SK-N-SH (cell line): Measurements from ENCODE around the gene ID2. TPM values are rescaled to one million over a fixed set of nuclear protein-coding genes. Genes with fewer than 3 reads are reported as not detected.

ENCODE experiments used
- CTCF ChIA-PET: fragments of 300-600, 350-600 bp; formaldehyde crosslinking; extraction: SDS; loops from one replicate; lab custom pipeline; 2021; lab: Yijun Ruan, JAX
- POLR2A ChIA-PET: fragments of 350-600 bp; sonication (Branson Sonifier 250); formaldehyde crosslinking; extraction: SDS; loops from one replicate; lab custom pipeline; 2020; ENCODE audit warnings: antibody characterized with exemption, inconsistent platforms; lab: Yijun Ruan, JAX
- DNase-seq: peaks from one replicate; pipeline ENCODE4 v3.0.0; 2012
- H2AFZ ChIP-seq: fragments of 200-600 bp; sonication (generic); 2 replicates; pipeline ENCODE4 v1.8.1; 2016; ENCODE audit warnings: antibody characterized with exemption, mild to moderate bottlenecking, low read depth
- H3F3A ChIP-seq: fragments of 200-600 bp; sonication (generic); replicated peaks from 2 replicates; pipeline ENCODE3; 2016; ENCODE audit warnings: antibody characterized with exemption, mild to moderate bottlenecking; ENCODE audit not compliant: insufficient read depth
- H3K27ac ChIP-seq, 2 experiments: fragments of 200-500 bp in 1 of 2; fragments of 200-600 bp in 1 of 2; sonication (Bioruptor generic) in 1 of 2; sonication (generic), shearing (Covaris generic) in 1 of 2; 2 replicates each; pipeline versions ENCODE4 v1.5.1 to v1.6.1; 2014 to 2016; ENCODE audit warnings: low read depth in 2 of 2, inconsistent platforms in 1 of 2, low read length in 1 of 2, mild to moderate bottlenecking in 1 of 2, mixed read lengths in 1 of 2
- H3K27me3 ChIP-seq: fragments of 200-600 bp; sonication (generic), shearing (Covaris generic); 2 replicates; pipeline ENCODE4 v1.6.1; 2016; ENCODE audit warnings: mixed run types; ENCODE audit not compliant: insufficient read depth
- H3K36me3 ChIP-seq, 2 experiments: fragments of 200-500 bp in 1 of 2; fragments of 200-600 bp in 1 of 2; sonication (Bioruptor generic) in 1 of 2; sonication (generic) in 1 of 2; replicated peaks in 1 of 2; 2 replicates each; pipeline versions ENCODE3 to v1.5.1; 2014 to 2016; ENCODE audit warnings: low read length in 1 of 2, mild to moderate bottlenecking in 1 of 2; ENCODE audit not compliant: insufficient read depth in 2 of 2, control insufficient read depth in 1 of 2
- H3K4me1 ChIP-seq, 2 experiments: fragments of 200-500 bp in 1 of 2; fragments of 200-600 bp in 1 of 2; sonication (Bioruptor generic) in 1 of 2; sonication (generic), shearing (Covaris generic) in 1 of 2; 2 replicates each; pipeline versions ENCODE4 v1.5.1 to v1.6.1; 2014 to 2016; ENCODE audit warnings: low read depth in 1 of 2, low read length in 1 of 2, mixed run types in 1 of 2; ENCODE audit not compliant: insufficient read depth in 2 of 2, control insufficient read depth in 1 of 2
- H3K4me2 ChIP-seq: fragments of 200-600 bp; sonication (generic), shearing (Covaris generic); 2 replicates; pipeline ENCODE4 v1.6.1; 2017; ENCODE audit warnings: mixed run types
- H3K4me3 ChIP-seq, 2 experiments: fragments of 200-500 bp in 1 of 2; fragments of 200-600 bp in 1 of 2; sonication (Bioruptor generic) in 1 of 2; sonication (generic), shearing (Covaris generic) in 1 of 2; 2 replicates each; pipeline versions ENCODE4 v1.5.1 to v1.8.1; 2014 to 2016; ENCODE audit warnings: low read depth in 2 of 2, inconsistent platforms in 1 of 2, low read length in 1 of 2, mild to moderate bottlenecking in 1 of 2, mixed read lengths in 1 of 2, moderate library complexity in 1 of 2
- H3K79me2 ChIP-seq: fragments of 200-600 bp; sonication (generic); 2 replicates; pipeline ENCODE4 v1.8.1; 2017; ENCODE audit warnings: mild to moderate bottlenecking; ENCODE audit not compliant: insufficient read depth
- H3K9ac ChIP-seq: fragments of 200-600 bp; sonication (generic); 2 replicates; pipeline ENCODE4 v1.6.1; 2017; ENCODE audit warnings: mixed run types
- H3K9me2 ChIP-seq: fragments of 200-600 bp; sonication (generic); 2 replicates; pipeline ENCODE4 v1.6.1; 2017; ENCODE audit warnings: mixed run types
- H3K9me3 ChIP-seq: fragments of 200-600 bp; sonication (generic); 2 replicates; pipeline ENCODE4 v1.6.1; 2017; ENCODE audit warnings: mixed run types, mild to moderate bottlenecking, moderate library complexity
- H4K20me1 ChIP-seq: fragments of 200-600 bp; sonication (generic); 2 replicates; pipeline ENCODE4 v1.6.1; 2017; ENCODE audit warnings: mild to moderate bottlenecking, mixed run types; ENCODE audit not compliant: insufficient read depth
- ELF1 ChIP-seq: IDR thresholded peaks from 2 replicates; pipeline ENCODE4 v1.4.0; 2012
- EZH2phosphoT487 ChIP-seq: fragments of 200-600 bp; sonication (generic); IDR thresholded peaks from 2 replicates; pipeline ENCODE4 v1.6.1; 2017; ENCODE audit warnings: low read depth, mixed run types, mild to moderate bottlenecking, antibody characterized with exemption, moderate library complexity, borderline replicate concordance
- FOXM1 ChIP-seq: IDR thresholded peaks from 2 replicates; pipeline ENCODE4 v1.4.0; 2012; ENCODE audit warnings: low read depth, mild to moderate bottlenecking
- GABPA ChIP-seq: IDR thresholded peaks from 2 replicates; pipeline ENCODE4 v1.4.0; 2012; ENCODE audit warnings: low read depth, mild to moderate bottlenecking
- MEF2A ChIP-seq: IDR thresholded peaks from 2 replicates; pipeline ENCODE4 v1.4.0; 2012; ENCODE audit warnings: low read depth, borderline replicate concordance
- MXI1 ChIP-seq: IDR thresholded peaks from 2 replicates; pipeline ENCODE4 v1.6.1; 2012; ENCODE audit warnings: mild to moderate bottlenecking, low read depth, low read length, improper control_type of control experiment
- NFIC ChIP-seq: IDR thresholded peaks from 2 replicates; pipeline ENCODE4 v1.4.0; 2012; ENCODE audit warnings: borderline replicate concordance
- PBX3 ChIP-seq: IDR thresholded peaks from 2 replicates; pipeline ENCODE4; 2012
- POLR2AphosphoS5 ChIP-seq: IDR thresholded peaks from 2 replicates; pipeline ENCODE4 v1.6.1; 2012; ENCODE audit warnings: low read depth, low read length
- RCOR1 ChIP-seq: fragments of 150-350 bp; IDR thresholded peaks from 2 replicates; pipeline ENCODE4 v1.6.1; 2017; ENCODE audit warnings: antibody characterized with exemption, low read length
- RXRA ChIP-seq: IDR thresholded peaks from 2 replicates; pipeline ENCODE4 v1.4.0; 2012; ENCODE audit warnings: low read depth, mild to moderate bottlenecking, borderline replicate concordance
- SMC3 ChIP-seq: IDR thresholded peaks from 2 replicates; pipeline ENCODE4 v1.6.1; 2012; ENCODE audit warnings: low read depth, low read length, improper control_type of control experiment
- YY1 ChIP-seq: IDR thresholded peaks from 2 replicates; pipeline ENCODE4 v1.4.0; 2012; ENCODE audit warnings: low read depth, mild to moderate bottlenecking
- WGBS: methylation state at CpG from one replicate; pipeline ENCODE4 v1.1.6; 2017; ENCODE audit warnings: low lambda C conversion rate; 5-methylcytosine and 5-hydroxymethylcytosine counted together
- polyA plus RNA-seq, 3 experiments: library from polyadenylated mRNA; depleted of rRNA; stranded (reverse); fragments of >200 nt; gene quantifications; 2 replicates each; pipeline ENCODE4 v1.2.3, GENCODE V29; 2012
- TF ChIP-seq, protein P1 (sequence below): IDR thresholded peaks from 2 replicates; pipeline ENCODE4 v1.4.0; 2012; ENCODE audit warnings: low read depth, borderline replicate concordance
- TF ChIP-seq, protein P2 (sequence below): fragments of 150-350 bp; IDR thresholded peaks from 2 replicates; pipeline ENCODE4 v1.6.1; 2017; ENCODE audit warnings: antibody characterized with exemption, low read length, low read depth, borderline replicate concordance
- TF ChIP-seq, protein P3 (sequence below): IDR thresholded peaks from 2 replicates; pipeline ENCODE4 v1.4.0; 2012; ENCODE audit warnings: low read depth, borderline replicate concordance
- TF ChIP-seq, protein P4 (sequence below): IDR thresholded peaks from 2 replicates; pipeline ENCODE4 v1.6.1; 2012; ENCODE audit warnings: mild to moderate bottlenecking, low read depth, low read length, moderate library complexity

Gene ID2
- polyA plus RNA-seq, 1 of the 3 experiments (the other 2 are of a cell fraction) = 459 TPM

DNA sequence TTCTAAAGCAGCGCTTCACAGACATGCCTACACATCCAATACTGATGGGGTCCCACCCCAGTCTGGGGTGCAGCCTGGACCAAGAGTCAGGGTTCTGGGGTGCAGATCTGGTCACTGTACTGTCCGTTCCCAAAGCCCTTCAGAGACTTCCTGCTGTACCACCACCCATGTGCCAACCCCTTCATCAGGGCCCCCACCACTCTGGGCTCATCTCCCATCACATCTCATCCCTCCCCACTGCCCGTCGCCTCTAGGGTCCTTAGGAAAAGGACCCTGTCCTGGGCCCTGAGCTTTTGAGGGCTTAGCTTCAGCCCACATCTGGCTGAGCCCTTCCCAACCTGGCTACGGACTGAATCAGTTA is 37.9 kb upstream of the ID2 start:
- DNase-seq = no peak
- Histone ChIP-seq H2AFZ (no peak overlapping the region), H3K4me1 (peaks cover 0 to 9% of the 10 kb centered on the region in 2 experiments; a peak in 1 of 4 replicates), H3K9me3 (no peaks in the 10 kb centered on the region), H3K4me3 (no peak overlapping the region), H3K27me3 (no peaks in the 10 kb centered on the region), H3K9ac (no peak overlapping the region), H3F3A (no peaks in the 10 kb centered on the region), H3K4me2 (no peak overlapping the region), H3K9me2 (no peaks in the 10 kb centered on the region), H4K20me1 (no peaks in the 10 kb centered on the region)
- 87% methylated on average over 5 of the region's 5 CpGs for WGBS
- TF ChIP-seq MXI1 (no peak), SMC3 (no peak), MEF2A (no peak), RXRA (no peak), GABPA (no peak), NFIC (no peak), RCOR1 (no peak), EZH2phosphoT487 (no peak), ELF1 (no peak), YY1 (no peak), PBX3 (no peak), FOXM1 (no peak), POLR2AphosphoS5 (no peak)
- TF ChIP-seq, protein P1, sequence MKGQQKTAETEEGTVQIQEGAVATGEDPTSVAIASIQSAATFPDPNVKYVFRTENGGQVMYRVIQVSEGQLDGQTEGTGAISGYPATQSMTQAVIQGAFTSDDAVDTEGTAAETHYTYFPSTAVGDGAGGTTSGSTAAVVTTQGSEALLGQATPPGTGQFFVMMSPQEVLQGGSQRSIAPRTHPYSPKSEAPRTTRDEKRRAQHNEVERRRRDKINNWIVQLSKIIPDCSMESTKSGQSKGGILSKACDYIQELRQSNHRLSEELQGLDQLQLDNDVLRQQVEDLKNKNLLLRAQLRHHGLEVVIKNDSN = no peak
- TF ChIP-seq, protein P2, sequence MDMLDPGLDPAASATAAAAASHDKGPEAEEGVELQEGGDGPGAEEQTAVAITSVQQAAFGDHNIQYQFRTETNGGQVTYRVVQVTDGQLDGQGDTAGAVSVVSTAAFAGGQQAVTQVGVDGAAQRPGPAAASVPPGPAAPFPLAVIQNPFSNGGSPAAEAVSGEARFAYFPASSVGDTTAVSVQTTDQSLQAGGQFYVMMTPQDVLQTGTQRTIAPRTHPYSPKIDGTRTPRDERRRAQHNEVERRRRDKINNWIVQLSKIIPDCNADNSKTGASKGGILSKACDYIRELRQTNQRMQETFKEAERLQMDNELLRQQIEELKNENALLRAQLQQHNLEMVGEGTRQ = no peak
- TF ChIP-seq, protein P3, sequence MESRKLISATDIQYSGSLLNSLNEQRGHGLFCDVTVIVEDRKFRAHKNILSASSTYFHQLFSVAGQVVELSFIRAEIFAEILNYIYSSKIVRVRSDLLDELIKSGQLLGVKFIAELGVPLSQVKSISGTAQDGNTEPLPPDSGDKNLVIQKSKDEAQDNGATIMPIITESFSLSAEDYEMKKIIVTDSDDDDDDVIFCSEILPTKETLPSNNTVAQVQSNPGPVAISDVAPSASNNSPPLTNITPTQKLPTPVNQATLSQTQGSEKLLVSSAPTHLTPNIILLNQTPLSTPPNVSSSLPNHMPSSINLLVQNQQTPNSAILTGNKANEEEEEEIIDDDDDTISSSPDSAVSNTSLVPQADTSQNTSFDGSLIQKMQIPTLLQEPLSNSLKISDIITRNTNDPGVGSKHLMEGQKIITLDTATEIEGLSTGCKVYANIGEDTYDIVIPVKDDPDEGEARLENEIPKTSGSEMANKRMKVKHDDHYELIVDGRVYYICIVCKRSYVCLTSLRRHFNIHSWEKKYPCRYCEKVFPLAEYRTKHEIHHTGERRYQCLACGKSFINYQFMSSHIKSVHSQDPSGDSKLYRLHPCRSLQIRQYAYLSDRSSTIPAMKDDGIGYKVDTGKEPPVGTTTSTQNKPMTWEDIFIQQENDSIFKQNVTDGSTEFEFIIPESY = no peak
- TF ChIP-seq, protein P4, sequence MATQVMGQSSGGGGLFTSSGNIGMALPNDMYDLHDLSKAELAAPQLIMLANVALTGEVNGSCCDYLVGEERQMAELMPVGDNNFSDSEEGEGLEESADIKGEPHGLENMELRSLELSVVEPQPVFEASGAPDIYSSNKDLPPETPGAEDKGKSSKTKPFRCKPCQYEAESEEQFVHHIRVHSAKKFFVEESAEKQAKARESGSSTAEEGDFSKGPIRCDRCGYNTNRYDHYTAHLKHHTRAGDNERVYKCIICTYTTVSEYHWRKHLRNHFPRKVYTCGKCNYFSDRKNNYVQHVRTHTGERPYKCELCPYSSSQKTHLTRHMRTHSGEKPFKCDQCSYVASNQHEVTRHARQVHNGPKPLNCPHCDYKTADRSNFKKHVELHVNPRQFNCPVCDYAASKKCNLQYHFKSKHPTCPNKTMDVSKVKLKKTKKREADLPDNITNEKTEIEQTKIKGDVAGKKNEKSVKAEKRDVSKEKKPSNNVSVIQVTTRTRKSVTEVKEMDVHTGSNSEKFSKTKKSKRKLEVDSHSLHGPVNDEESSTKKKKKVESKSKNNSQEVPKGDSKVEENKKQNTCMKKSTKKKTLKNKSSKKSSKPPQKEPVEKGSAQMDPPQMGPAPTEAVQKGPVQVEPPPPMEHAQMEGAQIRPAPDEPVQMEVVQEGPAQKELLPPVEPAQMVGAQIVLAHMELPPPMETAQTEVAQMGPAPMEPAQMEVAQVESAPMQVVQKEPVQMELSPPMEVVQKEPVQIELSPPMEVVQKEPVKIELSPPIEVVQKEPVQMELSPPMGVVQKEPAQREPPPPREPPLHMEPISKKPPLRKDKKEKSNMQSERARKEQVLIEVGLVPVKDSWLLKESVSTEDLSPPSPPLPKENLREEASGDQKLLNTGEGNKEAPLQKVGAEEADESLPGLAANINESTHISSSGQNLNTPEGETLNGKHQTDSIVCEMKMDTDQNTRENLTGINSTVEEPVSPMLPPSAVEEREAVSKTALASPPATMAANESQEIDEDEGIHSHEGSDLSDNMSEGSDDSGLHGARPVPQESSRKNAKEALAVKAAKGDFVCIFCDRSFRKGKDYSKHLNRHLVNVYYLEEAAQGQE = no peak
- TF ChIP-seq, all 33 proteins: peak for 0
- no peaks in the 10 kb centered on the region for H3K79me2 ChIP-seq
- H3K36me3 ChIP-seq = no peaks in the 10 kb centered on the region
- ChIA-PET CTCF (interaction anchor here (1.4 kb wide), 1 partner anchor 9 kb away, joined by 4 read pairs; no protein-coding TSS in a partner anchor), POLR2A (no interaction called here)
- H3K27ac ChIP-seq = no peak overlapping the region
